ENCODE data around the gene INSYN1.
"Not testable (repeated sequence)": the region's sequence is repeated elsewhere in the genome, so short reads cannot be mapped to it uniquely, and the experiment has no call there.

Gene INSYN1

GRCh38 chr15:73748730-73749129 is 4.4 kb downstream of the INSYN1 start:
- no peak for DNase-seq

- DNase-seq: no peak
Measured at GRCh38 chr15:73747847-73748590, 5.1 kb downstream of the INSYN1 start.

- no peak for DNase-seq
Measured at GRCh38 chr15:73746883-73747282, 6.3 kb downstream of the INSYN1 start.

GRCh38 chr15:73746261-73746660 is 6.9 kb downstream of the INSYN1 start:
- no peak for DNase-seq

GRCh38 chr15:73745073-73745472 is 8.1 kb downstream of the INSYN1 start:
- DNase-seq: no peak

- no peak for DNase-seq
Measured at GRCh38 chr15:73744293-73744692, 8.9 kb downstream of the INSYN1 start.

- DNase-seq: no peak
Measured at GRCh38 chr15:73741321-73741836, 11.8 kb downstream of the INSYN1 start.

GRCh38 chr15:73740152-73741048 is 12.8 kb downstream of the INSYN1 start:
- no peak for DNase-seq

GRCh38 chr15:73737535-73737934 is 15.6 kb downstream of the INSYN1 start:
- no peak for DNase-seq

- DNase-seq: no peak
Measured at GRCh38 chr15:73732930-73733329, 20.2 kb downstream of the INSYN1 start.

- DNase-seq: not testable (repeated sequence)
Measured at GRCh38 chr15:73732051-73732450, 21.1 kb downstream of the INSYN1 start.

- no peak for DNase-seq
Measured at GRCh38 chr15:73727330-73727976, 25.7 kb downstream of the INSYN1 start.

- DNase-seq: no peak
Measured at GRCh38 chr15:73724212-73724611, 28.9 kb downstream of the INSYN1 start.

- DNase-seq: no peak
Measured at GRCh38 chr15:73723191-73723590, 30.0 kb downstream of the INSYN1 start.

- no peak for DNase-seq
Measured at GRCh38 chr15:73722425-73722824, 30.7 kb downstream of the INSYN1 start.

- DNase-seq: no peak
Measured at GRCh38 chr15:73718694-73719093, 34.5 kb downstream of the INSYN1 start.

- DNase-seq: no peak
Measured at GRCh38 chr15:73717802-73718201, 35.3 kb downstream of the INSYN1 start.

GRCh38 chr15:73717206-73717605 is 35.9 kb downstream of the INSYN1 start:
- no peak for DNase-seq

- no peak for DNase-seq
Measured at GRCh38 chr15:73716417-73716816, 36.7 kb downstream of the INSYN1 start.

GRCh38 chr15:73715417-73715816 is 37.7 kb downstream of the INSYN1 start:
- DNase-seq: no peak

- no peak for DNase-seq
Measured at GRCh38 chr15:73714695-73715301, 38.4 kb downstream of the INSYN1 start.

- DNase-seq: no peak
Measured at GRCh38 chr15:73712107-73712506, 41.0 kb downstream of the INSYN1 start.

- no peak for DNase-seq
Measured at GRCh38 chr15:73711526-73711925, 41.6 kb downstream of the INSYN1 start.
